ENCODE measurements around the gene TCFL5.
"Not testable (repeated sequence)": the region's sequence is repeated elsewhere in the genome, so short reads cannot be mapped to it uniquely, and the experiment has no call there.

Gene TCFL5

GRCh38 chr20:62859721-62860120 lies 1.9 kb downstream of the TCFL5 start:
- DNase-seq (ENCODE audit: extremely low spot score, insufficient read length, low read depth) (no peak), FAIRE-seq (no peak)

DNA sequence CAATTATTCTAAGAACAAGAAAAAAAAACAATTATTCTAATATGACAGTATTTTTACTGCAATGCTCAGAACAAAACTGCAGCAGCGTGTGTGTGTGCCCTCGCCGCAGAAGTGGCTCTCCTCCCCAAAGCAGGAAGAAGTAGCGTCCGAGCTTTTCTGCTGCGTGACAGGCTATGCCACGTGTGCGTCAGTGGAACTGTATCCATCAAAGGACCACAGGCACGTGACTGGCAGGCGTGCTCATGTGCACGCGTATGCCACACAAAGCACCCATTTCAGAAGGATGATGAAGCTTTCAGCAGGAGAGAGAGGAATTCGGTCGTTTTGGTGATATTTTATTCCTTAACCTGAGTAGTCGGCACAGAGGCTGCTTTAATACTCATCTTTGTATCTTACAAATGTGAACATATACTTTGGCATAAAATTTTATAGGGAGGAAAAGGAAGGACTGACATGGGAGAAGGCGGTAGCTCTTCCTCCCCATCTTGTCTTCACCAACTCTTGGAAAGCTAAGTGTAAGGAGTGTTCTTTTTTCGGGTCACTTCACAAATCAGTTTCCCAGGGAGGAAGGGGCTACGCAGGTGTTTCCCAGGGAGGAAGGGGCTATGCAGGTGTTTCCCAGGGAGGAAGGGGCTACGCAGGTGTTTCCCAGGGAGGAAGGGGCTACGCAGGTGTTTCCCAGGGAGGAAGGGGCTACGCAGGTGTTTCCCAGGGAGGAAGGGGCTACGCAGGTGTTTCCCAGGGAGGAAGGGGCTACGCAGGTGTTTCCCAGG lies 3.4 kb downstream of the TCFL5 start:
- FAIRE-seq (no peak), DNase-seq (ENCODE audit: extremely low spot score, insufficient read length, low read depth) (no peak)

- DNase-seq (ENCODE audit: extremely low spot score, insufficient read length, low read depth) (no peak), FAIRE-seq (no peak)
These were observed 4.5 kb downstream of the TCFL5 start for GRCh38 chr20:62856931-62857619.

DNA sequence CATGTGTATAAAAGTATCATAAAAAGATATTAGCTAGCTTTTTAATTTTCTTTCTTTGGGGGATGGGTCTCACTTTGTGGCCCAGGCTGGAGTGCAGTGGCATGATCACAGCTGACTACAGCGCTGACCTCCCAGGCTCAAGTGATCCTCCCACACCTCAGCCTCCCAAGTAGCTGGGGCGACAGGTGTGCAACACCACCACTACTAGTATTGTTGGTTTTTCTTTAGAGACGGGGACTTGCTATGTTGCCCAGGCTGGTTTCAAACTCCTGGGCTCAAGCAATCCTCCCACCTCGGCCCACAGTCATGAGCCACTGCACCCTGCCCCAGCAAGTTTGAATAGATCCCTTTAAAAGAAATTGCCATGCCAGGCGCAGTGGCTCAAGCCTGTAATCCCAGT lies 6.5 kb downstream of the TCFL5 start:
- FAIRE-seq (no peak), DNase-seq (ENCODE audit: extremely low spot score, insufficient read length, low read depth) (no peak)

GRCh38 chr20:62854121-62854520 lies 7.5 kb downstream of the TCFL5 start:
- FAIRE-seq (no peak), DNase-seq (ENCODE audit: extremely low spot score, insufficient read length, low read depth) (no peak)

DNA sequence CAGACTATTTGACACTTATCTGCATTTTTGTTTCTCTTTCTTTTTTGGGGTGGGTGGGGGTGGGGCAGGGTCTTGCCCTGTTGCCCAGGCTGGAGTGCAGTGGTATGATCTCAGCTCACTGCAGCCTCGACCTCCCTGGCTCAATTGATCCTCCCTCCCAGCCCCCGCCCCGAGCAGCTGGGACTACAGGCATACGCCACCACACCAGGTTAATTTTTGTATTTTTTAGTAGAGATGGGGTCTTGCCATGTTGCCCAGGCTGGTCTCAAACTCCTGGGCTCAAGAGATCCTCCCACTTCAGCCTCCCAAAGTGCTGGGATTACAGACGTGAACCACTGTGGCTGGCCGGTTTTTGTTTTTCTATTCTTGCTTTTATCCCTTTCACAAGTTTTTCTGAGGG lies 8.3 kb downstream of the TCFL5 start:
- not testable (repeated sequence) for FAIRE-seq; DNase-seq (ENCODE audit: extremely low spot score, insufficient read length, low read depth)

DNA sequence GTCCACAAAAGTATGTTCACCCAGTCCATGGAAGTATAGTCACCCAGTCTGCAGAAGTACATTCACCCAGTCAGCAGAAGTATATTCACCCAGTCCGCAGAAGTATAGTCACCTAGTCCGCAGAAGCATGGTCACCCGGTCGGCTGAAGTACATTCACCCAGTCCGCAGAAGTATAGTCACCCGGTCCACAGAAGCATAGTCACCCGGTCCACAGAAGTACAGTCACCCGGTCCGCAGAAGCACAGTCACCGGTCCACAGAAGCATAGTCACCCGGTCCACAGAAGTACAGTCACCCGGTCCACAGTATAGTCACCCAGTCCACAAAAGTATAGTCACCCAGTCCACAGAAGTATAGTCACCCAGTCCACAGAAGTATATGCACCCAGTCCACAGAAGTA lies 8.8 kb downstream of the TCFL5 start:
- FAIRE-seq (no peak), DNase-seq (ENCODE audit: extremely low spot score, insufficient read length, low read depth) (no peak)

DNA sequence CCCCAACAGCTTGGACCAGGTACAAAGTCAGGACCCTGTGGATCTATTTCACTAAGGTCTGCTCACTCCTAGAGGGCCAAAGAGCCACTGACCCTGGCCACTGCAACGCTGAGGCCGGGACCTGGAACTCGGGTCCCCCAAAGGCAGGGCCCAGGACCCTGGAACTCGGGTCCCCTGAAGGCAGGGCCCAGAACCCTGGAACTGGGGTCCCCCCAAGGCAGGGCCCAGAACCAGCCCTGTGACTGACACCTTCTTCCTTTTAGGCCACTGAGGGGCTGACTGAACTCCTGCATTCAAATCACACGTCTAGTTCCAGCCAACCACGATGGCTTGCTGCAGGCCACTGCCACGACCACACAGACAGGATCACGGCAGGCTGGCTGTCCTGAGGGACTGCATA lies 9.4 kb downstream of the TCFL5 start:
- no peak for FAIRE-seq

GRCh38 chr20:62850333-62850974 lies 11.2 kb downstream of the TCFL5 start:
- FAIRE-seq (no peak), DNase-seq (ENCODE audit: extremely low spot score, insufficient read length, low read depth) (no peak)

More for the DNA sequence above, 9.4 kb downstream of the TCFL5 start:
- DNase-seq (ENCODE audit: extremely low spot score, insufficient read length, low read depth), result no peak

DNA sequence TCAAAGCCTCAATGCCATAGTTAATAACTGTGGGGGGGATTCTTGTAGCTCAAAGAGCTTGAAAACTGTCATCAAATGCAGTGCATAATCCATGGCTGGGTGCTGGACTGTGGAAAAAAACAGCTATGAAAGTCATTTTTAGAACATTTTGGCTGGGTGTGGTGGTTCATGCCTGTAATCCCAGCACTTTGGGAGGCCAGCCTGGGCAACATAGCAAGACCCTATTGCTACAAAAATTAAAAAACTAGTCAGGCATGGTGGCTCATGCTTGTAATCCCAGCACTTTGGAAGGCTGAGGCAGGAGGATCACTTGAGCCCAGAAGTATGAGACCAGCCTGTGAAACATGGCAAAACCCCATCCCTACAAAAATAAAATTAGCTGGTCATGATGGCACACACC lies 12.2 kb downstream of the TCFL5 start:
- FAIRE-seq (no peak), DNase-seq (ENCODE audit: extremely low spot score, insufficient read length, low read depth) (no peak)

DNA sequence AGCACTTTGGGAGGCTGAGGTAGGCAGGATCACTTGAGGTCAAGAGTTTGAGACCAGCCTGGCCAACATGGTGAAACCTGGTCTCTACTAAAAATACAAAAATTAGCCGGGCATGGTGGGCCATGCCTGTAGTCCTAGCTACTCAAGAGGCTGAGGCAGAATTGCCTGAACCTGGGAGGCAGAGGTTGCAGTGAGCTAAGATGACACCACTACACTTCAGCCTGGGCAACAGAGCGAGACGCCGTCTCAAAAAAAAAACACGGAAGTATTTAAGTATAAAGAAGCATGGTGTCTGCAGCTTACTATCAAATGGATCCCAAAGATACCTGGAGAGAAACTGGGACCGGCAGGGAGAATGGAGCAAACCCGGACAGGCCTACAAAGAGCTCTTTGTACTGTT lies 12.7 kb downstream of the TCFL5 start:
- not testable (repeated sequence) for FAIRE-seq; DNase-seq (ENCODE audit: extremely low spot score, insufficient read length, low read depth)

GRCh38 chr20:62846166-62846890 lies 15.3 kb downstream of the TCFL5 start:
- FAIRE-seq (no peak), DNase-seq (ENCODE audit: extremely low spot score, insufficient read length, low read depth) (no peak)

- DNase-seq (ENCODE audit: extremely low spot score, insufficient read length, low read depth) (no peak), FAIRE-seq (no peak)
These were observed 16.0 kb downstream of the TCFL5 start for GRCh38 chr20:62845416-62846160.

GRCh38 chr20:62844182-62844581 lies 17.4 kb downstream of the TCFL5 start:
- FAIRE-seq (no peak), DNase-seq (ENCODE audit: extremely low spot score, insufficient read length, low read depth) (no peak)

- FAIRE-seq, result no peak
These were observed 18.0 kb downstream of the TCFL5 start for GRCh38 chr20:62843656-62844055.

GRCh38 chr20:62841705-62842212 lies 19.9 kb downstream of the TCFL5 start:
- DNase-seq (ENCODE audit: extremely low spot score, insufficient read length, low read depth) (no peak), FAIRE-seq (no peak)

More at GRCh38 chr20:62843656-62844055, 18.0 kb downstream of the TCFL5 start:
- no peak for DNase-seq (ENCODE audit: extremely low spot score, insufficient read length, low read depth)

DNA sequence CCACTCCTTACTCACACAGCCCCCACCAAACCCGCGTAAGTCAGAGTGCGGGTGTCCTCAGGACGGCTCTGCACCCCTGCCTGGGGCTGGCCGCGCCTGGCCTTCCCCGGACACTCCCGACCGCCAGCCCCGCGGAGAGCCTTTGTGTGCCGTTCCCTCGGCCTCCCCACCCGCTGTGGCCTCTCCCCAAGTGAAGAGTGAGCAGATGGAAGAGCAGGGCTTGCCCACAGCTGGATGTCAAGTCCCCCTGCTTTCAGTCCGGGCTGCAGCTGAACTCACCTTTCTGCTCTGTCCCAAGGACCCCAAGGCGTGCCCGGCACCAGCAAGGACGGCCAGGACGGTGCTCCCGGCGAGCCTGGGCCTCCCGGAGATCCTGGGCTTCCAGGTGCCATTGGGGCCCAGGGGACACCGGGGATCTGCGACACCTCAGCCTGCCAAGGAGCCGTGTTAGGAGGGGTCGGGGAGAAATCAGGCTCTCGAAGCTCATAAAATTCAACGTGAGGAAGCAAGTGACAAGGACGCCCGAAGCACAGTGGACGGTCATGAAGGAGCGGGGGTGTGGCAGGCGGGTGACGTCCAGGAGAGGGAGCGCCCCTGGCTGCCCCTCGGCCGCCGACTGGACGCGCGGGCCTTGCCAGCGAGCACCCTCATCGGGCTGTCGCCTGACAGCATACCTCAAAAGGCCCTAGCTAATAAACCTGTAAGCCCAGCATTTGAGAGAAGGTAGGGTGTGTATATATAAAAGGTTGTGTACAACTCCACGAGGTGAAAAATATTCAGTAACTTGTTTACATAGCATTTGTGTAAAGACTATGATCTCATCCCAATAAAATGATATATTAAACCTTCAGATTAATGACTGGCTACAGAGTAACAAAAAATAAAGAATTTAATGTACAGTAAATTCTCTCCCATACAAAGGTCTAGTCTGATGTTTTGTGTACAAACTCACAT lies 21.1 kb downstream of the TCFL5 start:
- FAIRE-seq (no peak), DNase-seq (ENCODE audit: extremely low spot score, insufficient read length, low read depth) (no peak)

DNA sequence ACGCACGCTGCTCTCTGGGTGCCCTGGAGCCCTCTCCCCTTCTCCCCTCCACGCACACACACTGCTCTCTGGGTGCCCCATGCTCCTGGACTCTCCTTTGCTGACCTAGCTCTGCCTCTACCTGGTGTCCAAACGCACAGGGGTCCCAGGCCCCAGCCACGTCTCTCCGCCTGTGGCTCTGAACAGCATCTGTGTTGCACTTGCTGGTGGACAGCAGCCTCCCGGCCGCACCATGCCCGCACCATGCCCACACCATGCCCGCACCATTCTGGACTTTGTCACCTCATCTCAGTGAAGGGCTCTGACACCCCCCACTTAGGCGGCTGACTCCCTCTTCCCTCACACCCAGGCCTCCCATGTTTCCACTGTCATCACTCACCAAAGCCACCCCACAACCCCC lies 21.8 kb downstream of the TCFL5 start:
- no peak for DNase-seq (ENCODE audit: extremely low spot score, insufficient read length, low read depth)
- no peak for FAIRE-seq
